A549 (cell line): ENCODE measurements around the gene HCN2. TPM values are rescaled to one million over a fixed set of nuclear protein-coding genes. Genes with fewer than 3 reads are reported as not detected.

Source experiments
- ATAC-seq, 2 experiments: fragments of 200-7000 bp in 1 of 2; fragments of >200 bp in 1 of 2; cut with Nextera tagmentation in 1 of 2; cut with Tn5 transposase in 1 of 2; 3 replicates each; pipeline versions ENCODE4 v1.8.0 to v1.9.1; 2018 to 2020; ENCODE audit warnings: mild to moderate bottlenecking in 1 of 2, moderate library complexity in 1 of 2
- CTCF ChIA-PET: fragments of 300-600 bp; sonication (Branson Sonifier 250); formaldehyde crosslinking; extraction: SDS; loops from one replicate; lab custom pipeline; 2021; ENCODE audit warnings: antibody characterized with exemption, inconsistent platforms; lab: Yijun Ruan, JAX
- POLR2A ChIA-PET: fragments of 350-600 bp; formaldehyde crosslinking; extraction: SDS; loops from one replicate; lab custom pipeline; 2021; ENCODE audit warnings: antibody characterized with exemption, inconsistent platforms; lab: Yijun Ruan, JAX
- DNase-seq, 2 experiments: peaks; one replicate each; pipeline versions ENCODE4 v3.0.0 to v3.0.0-alpha.2; 2011 to 2016; ENCODE audit warnings: low read depth in 1 of 2, low spot score in 1 of 2
- FAIRE-seq: peaks from 2 replicates; lab custom pipeline; 2011; peaks lifted over from hg19 to GRCh38; lab: Jason Lieb, UNC
- H3K27ac ChIP-seq, 2 experiments: fragments of >200 bp; sonication (Bioruptor Twin); formaldehyde crosslinking; 3 replicates each; pipeline ENCODE4 v1.5.1; 2016 to 2017
- H3K4me1 ChIP-seq: fragments of >200 bp; sonication (Bioruptor Twin); formaldehyde crosslinking; 3 replicates; pipeline ENCODE4 v1.6.1; 2016
- H3K4me2 ChIP-seq: fragments of >200 bp; sonication (Bioruptor Twin); formaldehyde crosslinking; 3 replicates; pipeline ENCODE4 v1.6.1; 2016
- H3K4me3 ChIP-seq: fragments of >200 bp; sonication (Bioruptor Twin); formaldehyde crosslinking; 3 replicates; pipeline ENCODE4 v1.5.1; 2016
- H3K9me3 ChIP-seq: fragments of >200 bp; sonication (Bioruptor Twin); formaldehyde crosslinking; 3 replicates; pipeline ENCODE4 v1.6.1; 2016
- CHD2 ChIP-seq: fragments of 150-350 bp; IDR thresholded peaks from 2 replicates; pipeline ENCODE4 v1.6.1; 2014; ENCODE audit warnings: low read length; ENCODE audit not compliant: partially characterized antibody
- EHMT2 ChIP-seq: fragments of 200-600 bp; sonication (generic); IDR thresholded peaks from 2 replicates; pipeline ENCODE4 v1.6.1; 2016; ENCODE audit warnings: antibody characterized with exemption, low read depth, mild to moderate bottlenecking, moderate library complexity
- ESRRA ChIP-seq: fragments of 150-350 bp; IDR thresholded peaks from 2 replicates; pipeline ENCODE4 v1.6.1; 2014; ENCODE audit warnings: mild to moderate bottlenecking, low read length, borderline replicate concordance
- GATA3 ChIP-seq: IDR thresholded peaks from 2 replicates; pipeline ENCODE4 v1.6.1; 2012; ENCODE audit warnings: borderline replicate concordance
- HEYL ChIP-seq: fragments of 250-450 bp; sonication (Bioruptor Pico); IDR thresholded peaks from 2 replicates; pipeline ENCODE4 v1.8.0; 2021; ENCODE audit warnings: mild to moderate bottlenecking, moderate library complexity
- HOXB13 ChIP-seq: fragments of 250-450 bp; sonication (Bioruptor Pico); IDR thresholded peaks from 2 replicates; pipeline ENCODE4 v1.5.0; 2020; ENCODE audit warnings: low read depth, mild to moderate bottlenecking, moderate library complexity
- HOXB5 ChIP-seq: fragments of 250-450 bp; sonication (Bioruptor Pico); IDR thresholded peaks from 2 replicates; pipeline ENCODE4 v1.5.0; 2020; ENCODE audit warnings: mild to moderate bottlenecking, moderate library complexity
- MAZ ChIP-seq: fragments of 150-350 bp; IDR thresholded peaks from 2 replicates; pipeline ENCODE4 v1.6.1; 2014; ENCODE audit warnings: antibody characterized with exemption, low read depth, low read length, borderline replicate concordance
- POLR2AphosphoS2 ChIP-seq: conservative IDR thresholded peaks from 2 replicates; pipeline ENCODE4 v1.6.1; 2012; ENCODE audit warnings: low read length, improper control_type of control experiment, inconsistent platforms
- RNF2 ChIP-seq: fragments of 200-600 bp; sonication (generic); IDR thresholded peaks from 2 replicates; pipeline ENCODE4 v1.6.1; 2016; ENCODE audit warnings: low read depth, mild to moderate bottlenecking, antibody characterized with exemption, moderate library complexity, borderline replicate concordance
- USF2 ChIP-seq: fragments of 450-650 bp; IDR thresholded peaks from 2 replicates; pipeline ENCODE4 v1.6.1; 2014; ENCODE audit warnings: antibody characterized with exemption
- ZFP36 ChIP-seq: fragments of 450-650 bp; IDR thresholded peaks from 2 replicates; pipeline ENCODE4 v1.6.1; 2014; ENCODE audit warnings: borderline replicate concordance; ENCODE audit not compliant: partially characterized antibody
- ZNF302 ChIP-seq: fragments of 250-450 bp; sonication (Bioruptor Pico); IDR thresholded peaks from 2 replicates; pipeline ENCODE4 v1.9.0; 2021; ENCODE audit warnings: inconsistent platforms, mild to moderate bottlenecking, moderate library complexity
- ZSCAN20 ChIP-seq: fragments of 250-450 bp; sonication (Bioruptor Pico); IDR thresholded peaks from 2 replicates; pipeline ENCODE4 v1.8.0; 2022; ENCODE audit warnings: mild to moderate bottlenecking, moderate library complexity
- WGBS: methylation state at CpG from one replicate; pipeline ENCODE4 v1.1.6; 2017; ENCODE audit errors: missing lambda C conversion rate; 5-methylcytosine and 5-hydroxymethylcytosine counted together
- polyA plus RNA-seq, 4 experiments: library from polyadenylated mRNA; depleted of rRNA in 3 of 4; stranded (reverse); fragments of >200 nt; fragmentation: RNase III in 1 of 4; extraction: RNeasy Plus Mini Kit Qiagen cat#74134 plus additional on column Dnase treatment in 1 of 4; gene quantifications; 2 replicates in 3 of 4; 3 replicates in 1 of 4; pipeline ENCODE4 v1.2.3, GENCODE V29; 2011 to 2017
- TF ChIP-seq, protein P1 (sequence below): IDR thresholded peaks from 2 replicates; pipeline ENCODE4 v1.6.1; 2012
- TF ChIP-seq, protein P2 (sequence below): fragments of 250-450 bp; sonication (Bioruptor Pico); IDR thresholded peaks from 2 replicates; pipeline ENCODE4 v1.5.0; 2021; ENCODE audit warnings: mild to moderate bottlenecking, moderate library complexity, borderline replicate concordance
- TF ChIP-seq, protein P3 (sequence below): fragments of >200 bp; sonication (Bioruptor Twin); formaldehyde crosslinking; IDR thresholded peaks from 3 replicates; pipeline ENCODE4 v1.6.1; 2016
- TF ChIP-seq, protein P4 (sequence below): fragments of >200 bp; sonication (Bioruptor Twin); formaldehyde crosslinking; IDR thresholded peaks from 3 replicates; pipeline ENCODE4 v1.5.1; 2016
- TF ChIP-seq, protein P5 (sequence below): fragments of 250-450 bp; sonication (Bioruptor Pico); IDR thresholded peaks from 2 replicates; pipeline ENCODE4 v1.5.0; 2020; ENCODE audit warnings: low read depth, mild to moderate bottlenecking, moderate library complexity

HCN2 gene
- polyA plus RNA-seq, 2 of the 4 experiments (the other 2 are of a cell fraction) = 2.7 to 23.2 TPM

DNA sequence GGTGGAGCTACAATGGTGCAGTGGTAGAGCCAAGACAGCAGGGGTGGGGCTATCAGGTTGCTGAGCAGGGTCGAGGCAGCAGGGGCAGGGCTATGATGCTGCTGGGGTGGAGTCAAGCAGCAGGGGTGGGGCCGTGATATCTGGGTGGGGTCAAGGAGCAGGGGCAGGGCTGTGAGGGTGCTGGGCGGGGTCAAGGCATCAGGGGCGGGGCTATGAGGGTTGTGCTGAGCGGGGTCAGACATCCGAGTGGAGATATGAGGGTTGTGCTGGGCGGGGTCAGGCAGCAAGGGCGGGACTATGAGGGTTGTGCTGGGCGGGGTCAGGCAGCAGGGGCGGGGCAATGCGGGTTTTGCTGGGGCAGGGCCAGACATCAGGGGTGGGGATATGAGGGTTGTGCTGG, 14.7 kb downstream of the HCN2 start:
- ChIA-PET CTCF (no interaction called here), POLR2A (interaction anchor here (0.6 kb wide), 1 partner anchor 16 kb away, joined by 3 read pairs; no protein-coding TSS in a partner anchor)
- Histone ChIP-seq H3K9me3 (no peaks in the 10 kb centered on the region), H3K4me1 (peaks cover 12% of the 10 kb centered on the region)
- no CpG with 5 or more reads among the region's 11 CpGs for WGBS
- TF ChIP-seq, protein P1, sequence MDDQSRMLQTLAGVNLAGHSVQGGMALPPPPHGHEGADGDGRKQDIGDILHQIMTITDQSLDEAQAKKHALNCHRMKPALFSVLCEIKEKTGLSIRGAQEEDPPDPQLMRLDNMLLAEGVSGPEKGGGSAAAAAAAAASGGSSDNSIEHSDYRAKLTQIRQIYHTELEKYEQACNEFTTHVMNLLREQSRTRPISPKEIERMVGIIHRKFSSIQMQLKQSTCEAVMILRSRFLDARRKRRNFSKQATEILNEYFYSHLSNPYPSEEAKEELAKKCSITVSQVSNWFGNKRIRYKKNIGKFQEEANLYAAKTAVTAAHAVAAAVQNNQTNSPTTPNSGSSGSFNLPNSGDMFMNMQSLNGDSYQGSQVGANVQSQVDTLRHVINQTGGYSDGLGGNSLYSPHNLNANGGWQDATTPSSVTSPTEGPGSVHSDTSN = no peak
- TF ChIP-seq, protein P2, sequence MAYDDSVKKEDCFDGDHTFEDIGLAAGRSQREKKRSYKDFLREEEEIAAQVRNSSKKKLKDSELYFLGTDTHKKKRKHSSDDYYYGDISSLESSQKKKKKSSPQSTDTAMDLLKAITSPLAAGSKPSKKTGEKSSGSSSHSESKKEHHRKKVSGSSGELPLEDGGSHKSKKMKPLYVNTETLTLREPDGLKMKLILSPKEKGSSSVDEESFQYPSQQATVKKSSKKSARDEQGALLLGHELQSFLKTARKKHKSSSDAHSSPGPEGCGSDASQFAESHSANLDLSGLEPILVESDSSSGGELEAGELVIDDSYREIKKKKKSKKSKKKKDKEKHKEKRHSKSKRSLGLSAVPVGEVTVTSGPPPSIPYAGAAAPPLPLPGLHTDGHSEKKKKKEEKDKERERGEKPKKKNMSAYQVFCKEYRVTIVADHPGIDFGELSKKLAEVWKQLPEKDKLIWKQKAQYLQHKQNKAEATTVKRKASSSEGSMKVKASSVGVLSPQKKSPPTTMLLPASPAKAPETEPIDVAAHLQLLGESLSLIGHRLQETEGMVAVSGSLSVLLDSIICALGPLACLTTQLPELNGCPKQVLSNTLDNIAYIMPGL (CRISPR knock-in tag) = no peak
- TF ChIP-seq ZFP36 (no peak), POLR2AphosphoS2 (no peak), MAZ (no peak), ESRRA (no peak), HEYL (CRISPR knock-in tag) (no peak), HOXB5 (no peak), GATA3 (no peak), HOXB13 (CRISPR knock-in tag) (no peak), RNF2 (no peak), ZSCAN20 (no peak), EHMT2 (no peak), USF2 (no peak), ZNF302 (CRISPR knock-in tag) (no peak), CHD2 (no peak)
- TF ChIP-seq, protein P3, sequence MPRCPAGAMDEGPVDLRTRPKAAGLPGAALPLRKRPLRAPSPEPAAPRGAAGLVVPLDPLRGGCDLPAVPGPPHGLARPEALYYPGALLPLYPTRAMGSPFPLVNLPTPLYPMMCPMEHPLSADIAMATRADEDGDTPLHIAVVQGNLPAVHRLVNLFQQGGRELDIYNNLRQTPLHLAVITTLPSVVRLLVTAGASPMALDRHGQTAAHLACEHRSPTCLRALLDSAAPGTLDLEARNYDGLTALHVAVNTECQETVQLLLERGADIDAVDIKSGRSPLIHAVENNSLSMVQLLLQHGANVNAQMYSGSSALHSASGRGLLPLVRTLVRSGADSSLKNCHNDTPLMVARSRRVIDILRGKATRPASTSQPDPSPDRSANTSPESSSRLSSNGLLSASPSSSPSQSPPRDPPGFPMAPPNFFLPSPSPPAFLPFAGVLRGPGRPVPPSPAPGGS = no peak
- TF ChIP-seq, protein P4, sequence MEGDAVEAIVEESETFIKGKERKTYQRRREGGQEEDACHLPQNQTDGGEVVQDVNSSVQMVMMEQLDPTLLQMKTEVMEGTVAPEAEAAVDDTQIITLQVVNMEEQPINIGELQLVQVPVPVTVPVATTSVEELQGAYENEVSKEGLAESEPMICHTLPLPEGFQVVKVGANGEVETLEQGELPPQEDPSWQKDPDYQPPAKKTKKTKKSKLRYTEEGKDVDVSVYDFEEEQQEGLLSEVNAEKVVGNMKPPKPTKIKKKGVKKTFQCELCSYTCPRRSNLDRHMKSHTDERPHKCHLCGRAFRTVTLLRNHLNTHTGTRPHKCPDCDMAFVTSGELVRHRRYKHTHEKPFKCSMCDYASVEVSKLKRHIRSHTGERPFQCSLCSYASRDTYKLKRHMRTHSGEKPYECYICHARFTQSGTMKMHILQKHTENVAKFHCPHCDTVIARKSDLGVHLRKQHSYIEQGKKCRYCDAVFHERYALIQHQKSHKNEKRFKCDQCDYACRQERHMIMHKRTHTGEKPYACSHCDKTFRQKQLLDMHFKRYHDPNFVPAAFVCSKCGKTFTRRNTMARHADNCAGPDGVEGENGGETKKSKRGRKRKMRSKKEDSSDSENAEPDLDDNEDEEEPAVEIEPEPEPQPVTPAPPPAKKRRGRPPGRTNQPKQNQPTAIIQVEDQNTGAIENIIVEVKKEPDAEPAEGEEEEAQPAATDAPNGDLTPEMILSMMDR = no peak
- TF ChIP-seq, protein P5, sequence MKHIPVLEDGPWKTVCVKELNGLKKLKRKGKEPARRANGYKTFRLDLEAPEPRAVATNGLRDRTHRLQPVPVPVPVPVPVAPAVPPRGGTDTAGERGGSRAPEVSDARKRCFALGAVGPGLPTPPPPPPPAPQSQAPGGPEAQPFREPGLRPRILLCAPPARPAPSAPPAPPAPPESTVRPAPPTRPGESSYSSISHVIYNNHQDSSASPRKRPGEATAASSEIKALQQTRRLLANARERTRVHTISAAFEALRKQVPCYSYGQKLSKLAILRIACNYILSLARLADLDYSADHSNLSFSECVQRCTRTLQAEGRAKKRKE (CRISPR knock-in tag) = no peak
- TF ChIP-seq, all 56 proteins: peak for 0
- peak in 1 of 2 experiments; percentile 62 for DNase-seq
- peak in 1 of 2 experiments; percentile 31; a peak in 3 of 6 replicates for ATAC-seq
- FAIRE-seq = no peak
- no peak overlapping the region for H3K4me3 ChIP-seq
- no peak overlapping the region for H3K27ac ChIP-seq
- no peak overlapping the region for H3K4me2 ChIP-seq
